NCI-H2107 treated with DMSO at 0.1 percent for 48 hours (cell line): Measurements from ENCODE around the gene CHCHD6.

Source experiments
- DNase-seq: peaks from one replicate; lab custom pipeline; 2025; ENCODE audit not compliant: unreplicated experiment; lab: John Stamatoyannopoulos, UW

The CHCHD6 gene

DNA sequence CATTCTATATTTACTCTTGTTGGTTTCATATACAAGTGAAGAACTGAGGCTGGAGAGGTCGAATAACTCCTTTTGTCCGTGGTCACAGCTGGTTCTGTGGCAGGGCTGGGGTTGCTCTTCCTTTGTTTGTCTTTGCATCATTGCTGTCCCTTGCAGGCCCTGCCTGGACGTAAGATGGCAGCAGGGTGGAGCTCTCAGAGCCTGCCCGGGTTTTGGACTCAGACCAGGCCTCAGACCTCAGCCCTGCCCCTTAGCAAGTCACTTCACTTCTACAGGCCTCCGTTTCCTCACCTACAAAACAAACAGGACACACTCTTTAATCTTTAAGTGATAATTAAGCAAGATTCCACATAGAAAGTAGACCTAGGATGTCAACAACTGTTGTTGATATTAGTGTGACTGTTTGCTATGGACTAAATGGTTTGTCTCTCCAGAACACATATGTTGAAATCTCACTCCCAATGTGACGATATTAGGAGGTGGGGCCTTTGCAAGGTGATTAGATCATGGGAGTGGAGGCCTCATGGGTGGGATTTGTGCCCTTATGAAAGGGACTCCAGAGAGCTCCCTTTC is 213.3 kb downstream of the CHCHD6 start:
- no peak for DNase-seq

DNA sequence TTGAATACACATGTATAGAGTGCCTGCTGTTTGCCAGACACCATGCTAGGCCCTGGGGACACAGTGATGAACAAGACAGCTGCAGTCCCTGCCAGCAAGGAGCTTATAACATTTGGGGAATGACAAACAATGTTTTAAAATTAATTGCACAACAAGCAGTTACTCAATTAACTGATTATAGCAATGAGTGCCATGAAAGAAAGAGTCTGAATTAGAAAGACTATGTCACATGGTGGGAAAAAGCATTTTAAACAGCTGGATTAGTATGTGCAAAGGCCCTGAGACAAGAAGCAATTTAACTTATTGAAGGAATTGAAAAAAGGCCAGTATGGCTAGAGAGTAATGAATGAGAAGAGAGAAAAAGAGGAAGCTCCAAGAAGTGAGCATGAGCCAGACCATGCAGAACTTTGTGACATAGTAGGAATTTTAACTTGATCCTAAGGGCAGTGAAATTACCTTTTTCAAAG is 214.3 kb downstream of the CHCHD6 start:
- no peak for DNase-seq

DNA sequence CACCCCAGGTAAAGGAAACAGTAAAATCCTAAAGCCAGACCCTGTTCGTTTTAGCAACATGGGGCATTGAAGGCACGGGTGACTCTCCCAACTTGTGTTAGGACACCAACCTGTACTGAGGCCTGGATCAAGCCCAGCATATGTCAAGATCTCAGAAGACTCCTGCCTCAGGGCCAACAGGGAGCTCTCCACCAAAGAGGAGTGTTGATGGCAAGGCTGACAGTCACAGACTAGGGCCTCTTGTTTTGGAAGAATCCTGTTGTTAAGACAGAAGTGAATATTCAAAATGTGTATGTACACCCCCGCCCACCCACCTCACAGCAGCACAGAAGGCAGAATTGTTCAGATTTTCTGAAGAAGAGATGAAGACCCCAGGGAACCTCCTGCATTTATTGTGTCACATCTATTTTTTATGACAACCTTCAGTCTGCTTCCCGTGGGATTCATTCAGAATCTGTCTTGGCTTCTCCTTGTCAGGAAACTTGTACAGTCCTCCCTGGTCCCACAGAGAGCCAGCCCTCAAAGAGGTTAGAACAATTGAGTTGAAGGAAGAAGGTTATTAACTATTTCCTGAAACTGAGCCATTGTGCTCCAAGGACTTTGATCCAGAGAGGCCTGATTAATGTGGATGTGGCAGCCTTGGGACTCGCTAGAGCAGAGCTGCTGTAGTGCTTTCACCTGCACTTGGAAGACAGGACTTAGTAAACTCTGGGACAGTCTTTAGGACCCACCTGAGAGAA is 217.2 kb downstream of the CHCHD6 start:
- DNase-seq = no peak

DNA sequence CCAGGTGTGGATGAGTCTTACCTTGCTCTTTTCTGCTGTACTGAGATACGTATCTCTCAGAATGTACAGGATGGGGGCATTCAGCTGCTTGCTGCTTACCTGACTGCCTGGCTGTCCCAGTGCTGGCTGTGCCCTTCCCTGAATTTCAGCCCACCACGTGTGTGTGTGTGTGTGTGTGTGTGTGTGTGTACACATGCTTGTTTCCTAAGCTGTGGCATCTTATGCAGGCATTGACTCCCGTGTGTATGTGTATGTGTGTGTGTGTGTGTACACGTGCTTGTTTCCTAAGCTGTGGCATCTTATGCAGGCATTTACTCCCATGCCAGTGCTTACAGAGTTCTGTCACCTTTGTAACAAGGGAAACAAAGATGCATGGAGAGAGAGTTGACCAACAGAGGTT is 218.4 kb downstream of the CHCHD6 start:
- no peak for DNase-seq

DNA sequence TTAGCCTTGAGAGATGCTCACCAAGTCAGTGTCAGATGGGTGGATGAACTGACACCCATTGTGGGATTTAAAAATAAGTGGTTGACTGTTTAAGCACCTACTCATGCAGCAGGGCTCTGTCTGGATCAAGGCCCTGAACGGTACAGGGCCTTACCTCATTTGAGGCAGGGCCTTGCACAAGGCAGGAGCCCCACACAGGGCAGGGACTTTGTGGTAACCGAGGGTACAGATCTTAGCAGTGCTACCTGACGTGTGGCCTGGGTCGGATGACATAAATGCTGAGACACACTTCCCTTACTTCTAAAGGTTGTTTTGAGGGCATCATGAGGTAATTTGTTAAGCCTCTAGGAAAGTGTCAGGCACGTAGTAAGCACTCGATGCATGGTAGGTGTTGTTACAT is 219.4 kb downstream of the CHCHD6 start:
- DNase-seq = no peak

DNA sequence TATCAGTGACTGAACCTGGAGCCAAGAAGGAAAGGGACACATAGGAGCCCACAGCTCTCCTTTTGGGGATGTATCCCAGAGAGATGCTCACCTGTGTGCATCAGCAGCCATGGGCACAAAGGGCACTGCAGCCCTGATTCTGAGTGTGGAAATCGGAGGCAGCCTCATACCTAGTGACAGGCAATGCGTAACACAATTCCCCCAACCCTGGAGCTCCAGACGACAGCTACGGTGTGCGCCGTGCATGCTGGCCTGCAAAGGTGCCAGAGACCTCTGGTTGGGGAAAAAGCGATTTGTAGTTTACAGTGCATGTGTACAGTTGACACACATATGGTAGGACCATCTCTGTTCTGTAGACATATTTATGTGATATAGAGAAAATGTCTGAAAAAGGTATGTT is 219.9 kb downstream of the CHCHD6 start:
- DNase-seq = no peak

DNA sequence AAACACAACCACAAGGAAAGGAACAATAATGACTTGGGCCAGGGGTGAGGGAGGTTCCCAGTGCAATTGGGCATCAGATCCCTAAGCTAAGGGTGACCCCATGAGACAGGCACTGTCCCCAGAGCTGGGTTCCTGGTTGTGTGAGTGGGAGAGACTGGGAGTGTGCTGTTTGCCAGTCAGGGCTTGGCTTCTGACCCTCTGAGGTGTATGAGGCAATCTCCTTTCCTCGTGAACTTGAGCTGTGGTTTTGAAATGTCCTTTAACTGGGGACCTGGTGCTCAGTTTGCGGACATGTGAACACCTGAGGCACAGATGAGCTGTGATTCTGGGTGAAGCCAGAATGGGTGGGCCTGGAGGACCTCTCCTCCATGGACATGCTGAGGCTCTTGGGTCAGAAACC is 220.4 kb downstream of the CHCHD6 start:
- no peak for DNase-seq

DNA sequence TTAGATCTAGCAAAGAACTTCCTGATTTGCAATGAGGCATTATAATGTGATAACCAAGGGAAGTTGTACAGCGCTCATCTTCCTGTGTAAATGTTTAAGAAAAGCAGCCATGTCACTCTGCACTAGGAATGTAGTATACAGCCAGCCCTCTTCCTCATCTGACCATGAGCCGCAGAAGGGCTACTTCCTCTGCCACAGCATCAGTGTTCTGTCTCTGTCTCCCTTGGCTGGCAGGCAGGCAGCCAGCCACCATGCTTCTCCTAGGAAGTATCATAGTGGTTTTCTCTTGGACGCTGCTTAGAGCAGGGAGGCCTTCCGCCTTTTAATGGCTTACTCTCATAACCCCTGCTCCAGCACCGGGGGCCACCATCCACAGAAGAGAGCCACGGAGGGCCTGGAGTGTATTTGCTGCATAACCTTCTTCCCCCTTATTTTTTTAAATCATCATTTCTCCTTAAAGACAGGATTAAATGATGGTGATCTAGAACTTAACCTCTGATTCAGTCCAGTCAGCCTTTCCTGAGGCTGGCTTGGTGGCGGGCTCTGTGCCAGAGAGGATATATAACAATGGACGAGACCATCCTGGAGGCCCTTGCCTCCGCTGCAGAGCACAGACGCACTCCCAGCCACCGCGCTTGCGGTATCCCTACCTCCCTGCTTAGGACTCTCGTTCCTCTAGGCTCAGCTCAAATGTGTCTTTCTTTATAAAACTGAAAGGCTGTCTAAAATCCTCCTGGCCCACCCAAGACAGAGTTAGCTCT is 221.6 kb downstream of the CHCHD6 start:
- DNase-seq = no peak

DNA sequence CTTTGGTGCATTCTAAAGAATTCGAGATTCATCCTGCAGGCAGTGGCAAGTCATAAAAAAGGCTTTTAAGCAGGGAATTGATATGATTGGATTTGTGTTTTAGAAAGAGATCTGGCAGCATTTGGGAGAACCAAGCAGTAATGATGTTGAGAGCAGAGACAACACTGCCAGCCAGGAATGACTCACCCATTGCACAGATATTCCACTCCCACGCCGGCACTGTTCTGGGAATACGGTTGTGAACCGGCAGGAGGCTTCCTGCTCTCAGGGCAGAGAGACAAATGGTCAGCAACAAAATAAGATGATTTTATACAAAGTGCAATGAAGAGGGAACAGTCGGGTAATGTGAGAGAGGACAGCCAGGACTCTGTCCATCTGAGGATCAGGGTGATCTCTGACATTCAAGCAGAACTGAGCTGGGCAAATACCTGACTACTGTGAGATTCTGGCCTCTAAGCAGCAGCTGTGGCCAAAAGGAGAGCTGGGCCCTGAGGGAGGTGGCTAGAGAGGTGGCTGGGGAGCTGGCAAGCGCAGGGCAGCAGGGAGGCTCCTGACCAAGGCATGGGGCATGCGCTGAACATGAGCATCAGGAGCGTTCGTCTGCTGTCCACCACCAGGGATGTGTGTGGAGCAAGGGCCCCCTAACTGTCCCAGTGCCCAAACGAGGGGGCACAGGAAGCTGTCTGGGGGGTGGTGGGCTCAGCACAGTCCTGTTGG is 222.8 kb downstream of the CHCHD6 start:
- no peak for DNase-seq

DNA sequence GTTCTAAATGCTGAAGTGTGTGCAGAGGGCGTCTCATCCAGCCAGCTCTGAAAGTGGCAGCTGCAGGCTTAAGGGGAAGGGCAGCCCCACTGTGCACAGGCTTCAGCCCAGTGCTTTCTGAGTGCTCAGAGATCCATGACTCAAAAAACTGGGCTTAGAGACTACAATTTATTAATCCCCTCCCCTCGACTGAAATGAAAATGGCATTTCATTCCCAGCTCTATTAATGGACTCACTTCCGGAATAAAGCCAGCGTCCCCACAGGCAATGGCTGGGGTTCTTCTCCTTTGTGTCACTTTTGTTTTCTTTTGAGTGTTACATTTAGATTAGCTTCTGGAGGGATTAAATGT is 223.3 kb downstream of the CHCHD6 start:
- DNase-seq = no peak

DNA sequence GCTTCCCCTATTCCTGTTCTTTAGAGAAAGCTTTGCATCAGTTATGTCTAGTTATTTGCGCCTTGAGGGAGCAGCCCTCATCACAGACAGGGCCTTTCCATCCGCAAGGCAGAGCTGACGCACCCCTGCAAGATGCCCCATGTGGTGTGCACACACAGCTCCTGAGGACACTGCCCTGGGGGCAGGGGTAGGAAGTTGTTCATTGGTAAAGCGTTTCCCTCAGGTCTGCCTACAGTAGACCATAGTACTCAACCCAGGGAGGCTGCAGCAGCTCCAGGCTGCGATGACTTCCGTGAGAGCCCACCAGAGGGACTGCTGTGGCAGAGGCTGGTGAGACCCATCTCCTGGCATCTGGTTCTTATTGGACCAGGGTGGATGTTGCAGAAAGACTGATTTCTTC is 223.8 kb downstream of the CHCHD6 start:
- DNase-seq = no peak

DNA sequence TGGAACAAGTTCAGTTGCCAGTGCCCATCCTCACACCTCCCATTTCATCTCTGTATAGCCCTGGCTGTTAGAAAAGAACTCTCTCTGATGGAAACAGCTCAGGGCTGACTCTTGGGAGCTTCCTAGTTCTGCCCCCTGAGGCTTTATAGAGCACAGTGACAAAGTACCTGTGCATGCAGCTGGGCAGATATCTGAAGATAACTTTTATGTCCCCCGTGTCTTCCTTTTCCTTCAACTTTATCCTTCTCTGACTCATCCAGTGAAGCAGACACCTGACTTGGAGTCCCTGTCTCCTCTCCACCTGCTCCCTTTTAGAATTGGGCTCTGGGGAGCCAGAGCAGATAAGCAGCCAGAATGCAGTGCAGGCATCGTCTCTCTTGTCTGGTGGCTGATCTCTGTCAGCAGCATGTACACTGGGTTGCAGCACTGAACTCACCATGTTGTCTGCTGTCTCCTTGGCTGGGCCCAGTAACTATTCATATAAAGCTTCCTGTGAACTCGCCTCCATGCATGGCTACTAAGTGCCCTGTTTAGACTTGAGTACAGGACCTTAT is 225.0 kb downstream of the CHCHD6 start:
- DNase-seq = no peak

DNA sequence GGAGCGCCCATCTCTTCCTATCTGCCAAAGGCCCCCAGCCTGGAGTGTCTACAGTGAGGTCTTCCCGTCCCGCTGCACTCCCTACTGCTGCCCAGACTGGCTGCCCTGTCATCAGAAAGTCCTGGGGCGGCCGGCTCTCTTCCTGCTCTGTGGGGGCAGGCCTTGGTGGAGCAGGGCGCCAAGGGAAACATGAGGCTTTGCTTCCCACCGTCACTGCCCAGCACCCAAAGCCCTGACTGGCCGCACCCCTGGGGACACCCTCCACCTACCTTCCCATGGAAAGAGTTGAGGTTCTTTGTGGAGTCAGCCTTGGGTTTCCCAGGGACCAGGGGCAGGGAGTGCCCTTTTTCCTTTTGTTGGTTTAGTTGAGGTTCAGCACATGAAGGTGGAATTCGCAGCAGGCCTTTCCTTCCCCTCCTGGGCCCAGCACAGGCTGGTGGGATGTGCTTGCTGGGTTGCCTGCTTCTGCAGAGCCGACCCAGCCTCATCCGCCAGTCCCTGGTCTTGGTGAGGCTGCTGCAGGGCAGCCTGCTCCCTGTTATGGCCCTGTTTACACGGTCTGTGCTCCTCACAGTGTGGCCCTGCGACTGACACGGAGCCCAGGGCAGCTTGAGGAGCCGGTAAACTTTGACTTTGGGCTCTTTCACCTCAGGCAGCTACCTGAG is 227.0 kb downstream of the CHCHD6 start:
- DNase-seq = no peak

DNA sequence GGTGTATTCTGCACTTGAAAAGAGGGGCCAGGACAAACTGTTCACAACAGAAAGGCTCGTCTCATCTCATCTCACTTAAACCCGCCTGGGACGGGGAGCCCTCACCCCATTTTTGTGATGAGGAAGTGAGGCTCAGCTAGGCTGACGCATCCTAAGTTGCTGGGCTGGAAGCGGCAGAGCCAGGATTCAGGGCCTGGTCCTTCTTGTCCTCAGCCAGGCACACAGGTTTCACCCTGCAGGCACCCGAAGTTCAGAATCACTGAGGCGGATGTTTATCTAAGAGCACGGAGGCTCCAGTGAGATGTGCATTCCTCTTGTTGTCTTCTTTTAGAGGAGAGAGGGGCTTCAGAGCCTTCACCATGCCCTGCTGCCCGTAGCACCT is 227.8 kb downstream of the CHCHD6 start:
- no peak for DNase-seq

DNA sequence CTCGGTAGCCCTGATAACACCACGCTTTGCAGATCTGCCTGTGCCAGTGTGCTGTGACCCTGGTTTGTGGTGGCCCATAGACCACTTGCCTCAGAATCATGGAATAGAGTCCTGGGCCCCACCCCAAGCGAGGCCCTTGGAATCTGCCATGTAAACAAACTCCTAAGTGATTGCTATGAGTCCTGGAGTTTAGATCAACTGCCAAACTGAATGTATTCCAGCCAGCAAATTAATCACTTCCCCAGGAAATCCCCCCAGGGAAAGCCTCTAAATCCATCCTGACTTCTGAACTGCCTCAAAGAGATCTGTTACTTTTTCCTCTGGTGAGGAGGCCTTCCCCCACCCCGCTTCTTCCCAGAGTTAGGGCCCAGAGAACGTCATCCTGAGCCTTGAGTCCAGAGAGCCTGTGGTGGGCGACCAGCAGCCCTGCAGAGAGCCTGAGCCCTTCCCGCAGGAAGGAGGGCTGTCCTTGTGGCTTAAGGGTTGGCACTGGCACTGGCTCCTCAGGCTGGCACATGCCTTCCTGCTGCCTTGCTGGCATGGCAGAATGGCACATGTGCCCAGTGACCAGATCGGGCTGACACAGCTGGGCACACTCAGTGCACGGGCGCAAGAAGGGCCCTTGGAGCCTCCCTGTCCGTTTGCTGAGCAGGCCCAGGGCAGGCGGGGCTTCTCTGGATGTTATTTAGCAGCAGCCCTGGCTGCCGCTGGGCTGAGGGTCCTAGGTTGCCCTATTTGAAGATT is 228.3 kb downstream of the CHCHD6 start:
- no peak for DNase-seq

DNA sequence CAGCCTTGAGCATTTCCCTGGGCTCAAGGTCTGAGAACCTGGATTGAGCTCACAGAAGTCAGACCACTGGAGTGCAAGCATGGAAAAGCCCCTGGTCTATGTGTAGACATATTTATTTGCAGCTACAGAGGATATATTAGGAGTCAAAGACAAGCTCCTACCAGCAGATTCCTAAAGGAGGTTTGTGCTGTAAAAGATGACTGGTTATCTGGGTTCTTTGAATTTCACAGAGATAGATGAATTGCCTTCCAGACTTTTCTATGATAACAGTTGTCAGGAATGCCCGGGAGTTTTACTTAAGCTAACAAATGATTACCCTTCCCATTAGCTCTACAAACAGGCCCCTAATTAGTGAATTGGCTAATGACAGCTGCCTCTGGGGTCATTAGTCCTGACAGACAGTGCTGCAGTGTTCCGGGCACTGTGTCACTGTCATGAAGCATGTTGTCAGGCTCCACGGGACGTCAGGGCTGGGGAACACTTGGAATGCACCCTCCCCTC is 230.0 kb downstream of the CHCHD6 start:
- DNase-seq = no peak

DNA sequence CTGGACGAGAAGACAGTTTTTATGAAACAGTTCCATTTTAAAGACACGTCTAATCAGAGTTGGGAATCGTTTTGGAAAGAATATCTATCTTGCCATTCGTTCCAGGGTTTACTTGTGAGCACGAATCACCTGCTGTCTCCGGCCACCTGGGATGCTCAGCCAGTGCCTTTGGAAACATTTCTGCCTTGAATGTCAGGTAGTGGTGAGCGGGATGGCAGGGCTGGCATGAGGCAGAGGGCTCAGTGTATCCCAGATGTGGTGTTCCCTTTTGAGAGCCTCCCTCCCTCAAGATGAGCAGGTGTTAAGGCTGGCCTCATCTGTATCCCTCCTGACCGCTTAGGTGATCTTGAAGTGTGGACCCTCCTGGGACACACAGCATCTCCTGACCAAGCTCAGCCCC is 231.0 kb downstream of the CHCHD6 start:
- DNase-seq = no peak

DNA sequence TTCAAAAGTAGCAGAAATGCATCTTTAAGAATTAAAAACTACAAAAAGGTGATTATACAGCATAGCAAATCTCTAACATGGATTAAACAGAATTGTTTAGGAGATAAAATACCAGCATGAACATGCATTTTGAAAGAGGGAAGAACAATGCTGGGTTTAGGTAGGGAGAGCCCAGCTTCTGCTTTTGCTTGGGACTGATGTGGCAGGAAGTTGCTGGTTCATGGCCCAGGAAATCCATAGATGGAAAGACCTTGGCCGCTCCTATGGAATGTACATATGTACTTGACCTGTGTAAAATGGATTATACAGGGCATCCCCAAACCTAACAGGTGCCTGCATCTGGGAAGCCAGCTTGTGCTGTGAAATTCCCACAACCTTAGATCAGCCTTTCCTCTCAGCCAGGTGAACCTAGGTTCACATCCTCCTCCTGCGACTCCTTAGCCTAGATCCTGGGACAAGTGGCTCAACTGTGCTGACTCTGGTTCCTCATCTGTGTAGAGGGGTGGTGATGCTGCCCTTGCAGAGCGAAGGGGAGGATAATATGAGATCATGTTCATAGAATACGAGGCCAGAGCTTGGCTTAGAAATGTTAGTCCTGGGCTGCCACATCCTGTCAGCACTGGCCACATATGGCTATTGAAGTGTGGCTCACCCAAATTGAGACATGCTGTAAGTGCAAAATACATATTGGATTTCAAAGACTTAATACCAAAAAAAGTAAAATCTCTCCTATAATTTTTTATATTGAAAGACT is 231.9 kb downstream of the CHCHD6 start:
- DNase-seq = no peak

DNA sequence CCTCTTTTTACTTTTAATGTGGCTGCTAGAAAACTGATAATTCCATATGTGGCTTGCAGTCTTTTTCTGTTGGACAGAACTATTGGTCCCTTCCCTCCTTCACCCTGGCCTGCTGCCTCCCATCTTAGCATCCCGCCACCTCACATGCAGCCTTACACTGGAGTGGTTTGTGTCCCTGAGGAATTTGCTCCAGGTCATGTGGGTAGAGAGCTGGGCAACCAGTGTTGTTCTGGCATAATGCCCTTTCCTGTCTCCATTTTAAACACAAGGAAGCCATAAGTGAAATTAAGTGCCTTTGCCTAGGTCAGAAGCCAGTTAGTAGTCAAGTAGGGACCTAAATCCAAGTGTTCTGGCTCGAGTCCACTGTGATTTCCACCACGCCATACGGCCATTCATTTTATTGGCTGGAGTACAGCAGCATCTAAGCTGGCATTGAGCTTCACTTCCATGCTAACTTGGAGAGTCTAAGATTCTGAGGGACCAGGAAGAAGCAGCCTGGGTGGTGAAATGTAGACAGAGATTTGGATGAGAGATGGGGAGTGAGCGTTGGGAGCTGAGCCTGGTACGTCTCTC is 232.9 kb downstream of the CHCHD6 start:
- DNase-seq = no peak
